K562 (cell line): Measurements from ENCODE around the gene GAD1. TPM values are rescaled to one million over a fixed set of nuclear protein-coding genes. Genes with fewer than 3 reads are reported as not detected.

Experiments
- ATF7 ChIP-seq: fragments of 450-650 bp; IDR thresholded peaks from 2 replicates; pipeline ENCODE4 v1.7.1; 2014; ENCODE audit warnings: mild to moderate bottlenecking, moderate library complexity
- CBX2 ChIP-seq: fragments of 200-600 bp; sonication (generic); IDR thresholded peaks from one replicate; pipeline ENCODE4 v1.6.1; 2012; ENCODE audit warnings: mild to moderate bottlenecking, low read length, inconsistent platforms; ENCODE audit not compliant: insufficient read depth, poor library complexity, severe bottlenecking
- ELF4 ChIP-seq: fragments of 450-650 bp; formaldehyde crosslinking; IDR thresholded peaks from 2 replicates; pipeline ENCODE4 v1.4.0; 2022; ENCODE audit warnings: missing genetic modification characterization
- HDAC8 ChIP-seq: fragments of 450-650 bp; IDR thresholded peaks from 2 replicates; pipeline ENCODE4 v1.6.1; 2016; ENCODE audit warnings: mild to moderate bottlenecking, missing genetic modification characterization, moderate library complexity, missing compliant biosample characterization
- MTA3 ChIP-seq: fragments of 450-650 bp; formaldehyde crosslinking; IDR thresholded peaks from 2 replicates; pipeline ENCODE4 v1.6.1; 2017; ENCODE audit warnings: mild to moderate bottlenecking, borderline replicate concordance
- NFYB ChIP-seq: IDR thresholded peaks from 2 replicates; pipeline ENCODE4 v1.6.1; 2011; ENCODE audit warnings: mild to moderate bottlenecking, moderate library complexity; ENCODE audit not compliant: insufficient read length; ENCODE audit errors: extremely low read depth
- NR2C2 ChIP-seq, 2 experiments: fragments of 200-800 bp in 1 of 2; sonication (Bioruptor generic) in 1 of 2; sonication (generic) in 1 of 2; formaldehyde crosslinking in 1 of 2; IDR thresholded peaks; 2 replicates each; pipeline versions ENCODE4 v1.6.1 to v1.8.0; 2016 to 2022; ENCODE audit warnings: mild to moderate bottlenecking in 1 of 2, missing compliant biosample characterization in 1 of 2, missing genetic modification characterization in 1 of 2, missing genetic modification reagents in 1 of 2
- POLR2H ChIP-seq: IDR thresholded peaks from 2 replicates; pipeline ENCODE4 v1.6.1; 2016; ENCODE audit warnings: missing genetic modification characterization, low read depth, mild to moderate bottlenecking, control low read depth, missing compliant biosample characterization, moderate library complexity
- PTRF ChIP-seq: fragments of 450-650 bp; IDR thresholded peaks from 2 replicates; pipeline ENCODE4 v1.6.1; 2016; ENCODE audit warnings: mild to moderate bottlenecking, missing genetic modification characterization, missing compliant biosample characterization
- TEAD1 ChIP-seq, 2 experiments: fragments of 450-650 bp in 1 of 2; sonication (generic) in 1 of 2; formaldehyde crosslinking; IDR thresholded peaks; 2 replicates each; pipeline versions ENCODE4 v1.4.0 to v1.8.0; 2020 to 2022; ENCODE audit warnings: mild to moderate bottlenecking in 2 of 2, missing genetic modification reagents in 1 of 2
- ZC3H8 ChIP-seq: fragments of 450-650 bp; IDR thresholded peaks from 2 replicates; pipeline ENCODE4 v1.6.1; 2017
- ZNF12 ChIP-seq: sonication (generic); formaldehyde crosslinking; IDR thresholded peaks from 2 replicates; pipeline ENCODE4 v1.4.0; 2020; ENCODE audit warnings: mild to moderate bottlenecking, missing genetic modification reagents
- polyA plus RNA-seq, 8 experiments: library from polyadenylated mRNA; depleted of rRNA in 4 of 8; stranded (reverse) in 5 of 8; unstranded in 3 of 8; fragments of >200 nt; fragmentation: Nextera tagmentation in 2 of 8; fragmentation: Illumina TruSeq in 1 of 8; extraction: Ambion mirVana in 2 of 8; extraction: Trizol in 1 of 8; gene quantifications; 2 replicates each; pipeline versions ENCODE4 v1.2.1 to v1.2.3, GENCODE V29; 2011 to 2014; ENCODE audit warnings: inconsistent platforms in 1 of 8, missing spikeins in 1 of 8
- total RNA-seq, 7 experiments: library from RNA; depleted of rRNA in 6 of 7; stranded (reverse); fragments of >200 nt in 6 of 7; fragmentation: Illumina TruSeq in 2 of 7; extraction: Trizol in 2 of 7; gene quantifications; 2 replicates each; pipeline versions ENCODE4 v1.2.1 to v1.2.3, GENCODE V29; 2011 to 2021; ENCODE audit warnings: low replicate concordance in 1 of 7
- TF ChIP-seq, protein P1 (sequence below): fragments of 250-450 bp; sonication (Bioruptor Pico); IDR thresholded peaks from 2 replicates; pipeline ENCODE4 v1.8.0; 2021; ENCODE audit warnings: mild to moderate bottlenecking, moderate library complexity
- TF ChIP-seq, protein P2 (sequence below), 2 experiments: IDR thresholded peaks; 2 replicates each; pipeline ENCODE4 v1.6.1; 2012; ENCODE audit warnings: improper control_type of control experiment in 2 of 2, low read depth in 2 of 2, low read length in 2 of 2, borderline replicate concordance in 1 of 2
- TF ChIP-seq, protein P3 (sequence below): fragments of 250-450 bp; sonication (Bioruptor Pico); IDR thresholded peaks from 2 replicates; pipeline ENCODE4 v1.8.0; 2022; ENCODE audit warnings: inconsistent platforms

The GAD1 gene
- total and polyA plus RNA-seq, 9 of the 15 experiments (the other 6 are each of a cell fraction or from before 2014, with no cell fraction given) = 2.7 to 29.1 (median 15.7) TPM

DNA sequence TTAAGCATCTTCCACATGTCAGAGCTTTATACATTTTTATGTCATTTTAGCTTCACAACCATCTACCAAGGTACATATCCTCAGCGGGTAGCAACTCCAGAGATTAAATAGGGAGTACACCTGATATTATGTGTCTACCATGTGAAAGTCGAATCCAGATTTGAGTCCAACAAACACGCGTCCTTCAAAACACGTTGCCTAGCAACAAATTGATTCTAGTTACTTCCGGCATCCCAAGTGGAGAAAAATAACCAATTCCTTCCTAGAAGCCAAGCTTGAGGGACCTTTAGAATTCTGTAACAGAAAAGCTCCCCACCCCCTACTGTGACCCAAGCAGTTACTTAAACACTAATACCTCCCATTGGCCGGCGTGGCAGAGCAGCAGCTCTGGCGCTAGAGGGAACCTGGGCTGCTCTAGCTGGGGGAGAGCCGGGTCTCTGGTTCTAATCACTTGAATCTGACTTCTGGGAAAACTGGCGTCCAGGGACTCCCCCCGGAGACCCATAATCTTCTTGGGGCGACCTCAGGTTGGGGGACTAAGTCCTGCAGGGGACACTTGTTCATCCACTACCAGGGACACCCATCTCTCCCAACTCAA, 46.6 kb upstream of the GAD1 start, which contains the start of gene ERICH2 (continued):
- TF ChIP-seq, protein P1, sequence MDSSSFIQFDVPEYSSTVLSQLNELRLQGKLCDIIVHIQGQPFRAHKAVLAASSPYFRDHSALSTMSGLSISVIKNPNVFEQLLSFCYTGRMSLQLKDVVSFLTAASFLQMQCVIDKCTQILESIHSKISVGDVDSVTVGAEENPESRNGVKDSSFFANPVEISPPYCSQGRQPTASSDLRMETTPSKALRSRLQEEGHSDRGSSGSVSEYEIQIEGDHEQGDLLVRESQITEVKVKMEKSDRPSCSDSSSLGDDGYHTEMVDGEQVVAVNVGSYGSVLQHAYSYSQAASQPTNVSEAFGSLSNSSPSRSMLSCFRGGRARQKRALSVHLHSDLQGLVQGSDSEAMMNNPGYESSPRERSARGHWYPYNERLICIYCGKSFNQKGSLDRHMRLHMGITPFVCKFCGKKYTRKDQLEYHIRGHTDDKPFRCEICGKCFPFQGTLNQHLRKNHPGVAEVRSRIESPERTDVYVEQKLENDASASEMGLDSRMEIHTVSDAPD (CRISPR knock-in tag) = no peak
- TF ChIP-seq HDAC8 (tag) (no peak), MTA3 (peak; percentile 72; the same call in 1 of the 2 replicates), CBX2 (no peak), TEAD1 (CRISPR knock-in tag; IDR thresholded peaks at IDR 0.05) (0 out of 4 replicates have a peak, but pooled peaks of 1 of the 2 experiments have one; percentile 62), NFYB (peak; percentile 30), ZC3H8 (no peak), ATF7 (peak; percentile 57), ZNF12 (CRISPR knock-in tag) (peak; percentile 84; the same call in 1 of the 2 replicates), ELF4 (CRISPR knock-in tag) (no peak), POLR2H (tag) (peak; percentile 49), NR2C2 (CRISPR knock-in tag; IDR thresholded peaks at IDR 0.05) (no peak), NR2C2 (tag; IDR thresholded peaks at IDR 0.05) (no peak), PTRF (no peak)
- TF ChIP-seq, protein P2, sequence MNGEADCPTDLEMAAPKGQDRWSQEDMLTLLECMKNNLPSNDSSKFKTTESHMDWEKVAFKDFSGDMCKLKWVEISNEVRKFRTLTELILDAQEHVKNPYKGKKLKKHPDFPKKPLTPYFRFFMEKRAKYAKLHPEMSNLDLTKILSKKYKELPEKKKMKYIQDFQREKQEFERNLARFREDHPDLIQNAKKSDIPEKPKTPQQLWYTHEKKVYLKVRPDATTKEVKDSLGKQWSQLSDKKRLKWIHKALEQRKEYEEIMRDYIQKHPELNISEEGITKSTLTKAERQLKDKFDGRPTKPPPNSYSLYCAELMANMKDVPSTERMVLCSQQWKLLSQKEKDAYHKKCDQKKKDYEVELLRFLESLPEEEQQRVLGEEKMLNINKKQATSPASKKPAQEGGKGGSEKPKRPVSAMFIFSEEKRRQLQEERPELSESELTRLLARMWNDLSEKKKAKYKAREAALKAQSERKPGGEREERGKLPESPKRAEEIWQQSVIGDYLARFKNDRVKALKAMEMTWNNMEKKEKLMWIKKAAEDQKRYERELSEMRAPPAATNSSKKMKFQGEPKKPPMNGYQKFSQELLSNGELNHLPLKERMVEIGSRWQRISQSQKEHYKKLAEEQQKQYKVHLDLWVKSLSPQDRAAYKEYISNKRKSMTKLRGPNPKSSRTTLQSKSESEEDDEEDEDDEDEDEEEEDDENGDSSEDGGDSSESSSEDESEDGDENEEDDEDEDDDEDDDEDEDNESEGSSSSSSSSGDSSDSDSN (IDR thresholded peaks at IDR 0.05; ENCODE audit: borderline replicate concordance in 1 of 2, low read depth in 2 of 2, low read length in 2 of 2) = peak in 1 of 2 experiments; percentile 73; a peak in 1 of 4 replicates
- TF ChIP-seq, protein P3, sequence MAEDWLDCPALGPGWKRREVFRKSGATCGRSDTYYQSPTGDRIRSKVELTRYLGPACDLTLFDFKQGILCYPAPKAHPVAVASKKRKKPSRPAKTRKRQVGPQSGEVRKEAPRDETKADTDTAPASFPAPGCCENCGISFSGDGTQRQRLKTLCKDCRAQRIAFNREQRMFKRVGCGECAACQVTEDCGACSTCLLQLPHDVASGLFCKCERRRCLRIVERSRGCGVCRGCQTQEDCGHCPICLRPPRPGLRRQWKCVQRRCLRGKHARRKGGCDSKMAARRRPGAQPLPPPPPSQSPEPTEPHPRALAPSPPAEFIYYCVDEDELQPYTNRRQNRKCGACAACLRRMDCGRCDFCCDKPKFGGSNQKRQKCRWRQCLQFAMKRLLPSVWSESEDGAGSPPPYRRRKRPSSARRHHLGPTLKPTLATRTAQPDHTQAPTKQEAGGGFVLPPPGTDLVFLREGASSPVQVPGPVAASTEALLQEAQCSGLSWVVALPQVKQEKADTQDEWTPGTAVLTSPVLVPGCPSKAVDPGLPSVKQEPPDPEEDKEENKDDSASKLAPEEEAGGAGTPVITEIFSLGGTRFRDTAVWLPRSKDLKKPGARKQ (CRISPR knock-in tag) = no peak
